Endothelial cell of hepatic sinusoid (primary cell): ENCODE data around the gene MRPS21.

Source experiments
- in situ Hi-C: cut with HindIII; loops from 2 replicates; pipeline ENCODE4 v1.10.0; 2017; ENCODE audit warnings: low sequenced_read_pairs

Gene MRPS21

GRCh38 chr1:150293433-150294253 is at the start of gene MRPS21:
TSS of gene MRPS21 (plus strand) at chr1:150293861. CDS start at chr1:150294367, 506 bp downstream.
- in situ Hi-C loops, result no loop called here

GRCh38 chr1:150249936-150250335 is 43.7 kb upstream of the MRPS21 start:
- in situ Hi-C loops, result no loop called here

- in situ Hi-C loops, result no loop called here
These were observed 37.5 kb upstream of the MRPS21 start for GRCh38 chr1:150256198-150256553.

- in situ Hi-C loops, result no loop called here
These were observed 36.9 kb upstream of the MRPS21 start for GRCh38 chr1:150256554-150257341.

- in situ Hi-C loops, result no loop called here
These were observed 35.8 kb upstream of the MRPS21 start, which contains the start of gene CA14 for GRCh38 chr1:150257624-150258585. TSS of gene CA14 (plus strand) at chr1:150257774. CDS start at chr1:150258129, 355 bp downstream.

- in situ Hi-C loops, result no loop called here
These were observed 34.4 kb upstream of the MRPS21 start for GRCh38 chr1:150259217-150259616.

- in situ Hi-C loops, result no loop called here
These were observed 33.6 kb upstream of the MRPS21 start for GRCh38 chr1:150259758-150260669.

GRCh38 chr1:150261367-150261766 is 32.3 kb upstream of the MRPS21 start:
- in situ Hi-C loops, result no loop called here

GRCh38 chr1:150262388-150263320 is 31.0 kb upstream of the MRPS21 start:
- in situ Hi-C loops, result no loop called here

- in situ Hi-C loops, result no loop called here
These were observed 30.1 kb upstream of the MRPS21 start for GRCh38 chr1:150263549-150263948.

- in situ Hi-C loops, result loop anchor here (5.0 kb wide), 2 partner anchors 34 to 174 kb away; no protein-coding TSS in a partner anchor
These were observed 25.8 kb upstream of the MRPS21 start for GRCh38 chr1:150267896-150268295.

GRCh38 chr1:150268340-150268704 is 25.3 kb upstream of the MRPS21 start:
- in situ Hi-C loops, result loop anchor here (5.0 kb wide), 2 partner anchors 34 to 174 kb away; no protein-coding TSS in a partner anchor

- in situ Hi-C loops, result loop anchor here (5.0 kb wide), 2 partner anchors 33 to 173 kb away; no protein-coding TSS in a partner anchor
These were observed 24.8 kb upstream of the MRPS21 start, which contains the start of gene APH1A for GRCh38 chr1:150268705-150269403. TSS of gene APH1A (minus strand) at chr1:150269016. CDS start at chr1:150268810, 206 bp downstream.

- in situ Hi-C loops, result loop anchor here (5.0 kb wide), 2 partner anchors 33 to 173 kb away; no protein-coding TSS in a partner anchor
These were observed 24.2 kb upstream of the MRPS21 start for GRCh38 chr1:150269451-150269850.

GRCh38 chr1:150271291-150271959 is 22.2 kb upstream of the MRPS21 start:
- in situ Hi-C loops, result no loop called here

- in situ Hi-C loops, result no loop called here
These were observed 20.4 kb upstream of the MRPS21 start for GRCh38 chr1:150273311-150273710.

GRCh38 chr1:150280138-150280707 is 13.4 kb upstream of the MRPS21 start:
- in situ Hi-C loops, result no loop called here
